ENCODE data around the gene SORCS2.

Gene SORCS2

GRCh38 chr4:7179158-7179557 lies 13.2 kb upstream of the SORCS2 start:
- Histone ChIP-seq H3K36me3 (ENCODE audit: control insufficient read depth in 4 of 4, insufficient read depth in 4 of 4, low read length in 3 of 4) (no peaks in the 10 kb centered on the region), H3K4me1 (ENCODE audit: control extremely low read depth in 1 of 4, control insufficient read depth in 4 of 4, insufficient read depth in 4 of 4, low read length in 3 of 4) (no peaks in the 10 kb centered on the region), H3K4me3 (ENCODE audit: control insufficient read depth in 1 of 7, extremely low read depth in 1 of 7, insufficient read depth in 4 of 7, low read depth in 2 of 7, low read length in 6 of 7) (no peak overlapping the region), H3K9me3 (ENCODE audit: control extremely low read depth in 1 of 5, control insufficient read depth in 4 of 5, insufficient read depth in 2 of 5, low read depth in 1 of 5, low read length in 4 of 5) (peaks cover 0 to 9% (median 7%) of the 10 kb centered on the region in 5 experiments), H3K27ac (ENCODE audit: insufficient read depth in 1 of 2, low read depth in 1 of 2, low read length in 2 of 2, poor library complexity in 1 of 2, severe bottlenecking in 2 of 2) (no peak overlapping the region), H3K27me3 (replicated peaks in 2 of 5; ENCODE audit: control insufficient read depth in 4 of 5, insufficient read depth in 5 of 5, low read length in 4 of 5) (peaks cover 0 to 8% (median 0%) of the 10 kb centered on the region in 5 experiments)
- no peak for DNase-seq
- POLR2A ChIA-PET: no interaction called here
- WGBS (ENCODE audit: insufficient coverage): no CpG with 5 or more reads among the region's 1 CpG
- CTCF ChIA-PET: no interaction called here

DNA sequence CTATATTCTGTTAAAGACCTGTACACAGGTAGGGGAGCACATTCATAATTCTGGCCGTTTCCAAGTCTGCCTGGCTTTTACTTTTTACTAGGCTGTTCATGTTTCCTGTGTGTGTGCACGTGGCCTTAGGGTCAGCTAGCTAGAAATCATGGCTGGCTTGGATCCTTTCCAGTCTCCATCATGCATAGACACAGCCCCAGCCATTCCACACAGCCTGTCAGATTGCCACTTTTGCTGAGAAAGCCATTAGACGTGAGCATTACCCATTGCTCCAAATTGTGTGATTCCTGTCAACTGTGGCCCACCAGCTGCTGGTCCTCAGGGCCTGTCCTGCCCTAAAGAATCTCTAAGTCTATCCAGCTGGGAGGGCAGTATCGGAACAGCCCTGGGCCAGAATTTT lies 11.4 kb upstream of the SORCS2 start:
- Histone ChIP-seq H3K36me3 (ENCODE audit: control insufficient read depth in 4 of 4, insufficient read depth in 4 of 4, low read length in 3 of 4) (no peaks in the 10 kb centered on the region), H3K4me1 (ENCODE audit: control extremely low read depth in 1 of 4, control insufficient read depth in 4 of 4, insufficient read depth in 4 of 4, low read length in 3 of 4) (no peaks in the 10 kb centered on the region), H3K9me3 (ENCODE audit: control extremely low read depth in 1 of 5, control insufficient read depth in 4 of 5, insufficient read depth in 2 of 5, low read depth in 1 of 5, low read length in 4 of 5) (peaks cover 0 to 9% (median 7%) of the 10 kb centered on the region in 5 experiments), H3K27ac (ENCODE audit: insufficient read depth in 1 of 2, low read depth in 1 of 2, low read length in 2 of 2, poor library complexity in 1 of 2, severe bottlenecking in 2 of 2) (no peak overlapping the region), H3K27me3 (replicated peaks in 2 of 5; ENCODE audit: control insufficient read depth in 4 of 5, insufficient read depth in 5 of 5, low read length in 4 of 5) (peaks cover 0 to 11% (median 0%) of the 10 kb centered on the region in 5 experiments), H3K4me3 (ENCODE audit: control insufficient read depth in 1 of 7, extremely low read depth in 1 of 7, insufficient read depth in 4 of 7, low read depth in 2 of 7, low read length in 6 of 7) (no peak overlapping the region)
- DNase-seq: no peak
- CTCF ChIA-PET: interaction anchor here (1.3 to 1.4 kb wide), 2 partner anchors 8 to 11 kb away, joined by 3 read pairs; no protein-coding TSS in a partner anchor
- 82% methylated on average over 4 of the region's 4 CpGs for WGBS (ENCODE audit: insufficient coverage)
- POLR2A ChIA-PET: no interaction called here

DNA sequence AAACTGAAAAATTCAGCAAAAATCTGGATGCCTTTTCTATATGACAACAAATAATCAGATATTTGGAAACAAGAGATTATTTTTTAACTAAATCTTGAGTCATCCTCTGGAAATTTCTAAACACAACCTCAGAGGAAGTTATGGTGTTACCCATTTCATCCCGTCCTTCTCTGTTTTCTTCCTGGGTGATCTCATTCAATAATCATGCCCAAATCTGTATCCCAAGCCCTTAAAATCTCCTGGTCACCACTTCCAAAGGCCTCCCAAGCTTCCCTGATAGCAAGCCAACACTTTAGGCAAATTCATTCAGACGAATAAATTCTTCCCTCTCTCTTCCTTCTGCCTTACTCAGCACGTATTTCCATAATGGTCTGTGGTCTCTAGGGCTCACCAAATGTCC lies 9.7 kb upstream of the SORCS2 start:
- ChIA-PET POLR2A (no interaction called here), CTCF (interaction anchor here (1.3 kb wide), 1 partner anchor 12 kb away, joined by 3 read pairs; no protein-coding TSS in a partner anchor)
- Histone ChIP-seq H3K27me3 (replicated peaks in 2 of 5; ENCODE audit: control insufficient read depth in 4 of 5, insufficient read depth in 5 of 5, low read length in 4 of 5) (peaks cover 0 to 26% (median 9%) of the 10 kb centered on the region in 5 experiments), H3K4me1 (ENCODE audit: control extremely low read depth in 1 of 4, control insufficient read depth in 4 of 4, insufficient read depth in 4 of 4, low read length in 3 of 4) (no peaks in the 10 kb centered on the region), H3K9me3 (ENCODE audit: control extremely low read depth in 1 of 5, control insufficient read depth in 4 of 5, insufficient read depth in 2 of 5, low read depth in 1 of 5, low read length in 4 of 5) (peaks cover 0 to 9% (median 7%) of the 10 kb centered on the region in 5 experiments), H3K27ac (ENCODE audit: insufficient read depth in 1 of 2, low read depth in 1 of 2, low read length in 2 of 2, poor library complexity in 1 of 2, severe bottlenecking in 2 of 2) (no peak overlapping the region), H3K4me3 (ENCODE audit: control insufficient read depth in 1 of 7, extremely low read depth in 1 of 7, insufficient read depth in 4 of 7, low read depth in 2 of 7, low read length in 6 of 7) (no peak overlapping the region), H3K36me3 (ENCODE audit: control insufficient read depth in 4 of 4, insufficient read depth in 4 of 4, low read length in 3 of 4) (no peaks in the 10 kb centered on the region)
- no peak for DNase-seq
- 94% methylated on average over 2 of the region's 3 CpGs for WGBS (ENCODE audit: insufficient coverage)

GRCh38 chr4:7183161-7183560 lies 9.2 kb upstream of the SORCS2 start:
- Histone ChIP-seq H3K4me3 (ENCODE audit: control insufficient read depth in 1 of 7, extremely low read depth in 1 of 7, insufficient read depth in 4 of 7, low read depth in 2 of 7, low read length in 6 of 7) (no peak overlapping the region), H3K36me3 (ENCODE audit: control insufficient read depth in 4 of 4, insufficient read depth in 4 of 4, low read length in 3 of 4) (no peaks in the 10 kb centered on the region), H3K4me1 (ENCODE audit: control extremely low read depth in 1 of 4, control insufficient read depth in 4 of 4, insufficient read depth in 4 of 4, low read length in 3 of 4) (no peaks in the 10 kb centered on the region), H3K27me3 (replicated peaks in 2 of 5; ENCODE audit: control insufficient read depth in 4 of 5, insufficient read depth in 5 of 5, low read length in 4 of 5) (peaks cover 0 to 32% (median 10%) of the 10 kb centered on the region in 5 experiments), H3K9me3 (ENCODE audit: control extremely low read depth in 1 of 5, control insufficient read depth in 4 of 5, insufficient read depth in 2 of 5, low read depth in 1 of 5, low read length in 4 of 5) (peaks cover 0 to 9% (median 7%) of the 10 kb centered on the region in 5 experiments), H3K27ac (ENCODE audit: insufficient read depth in 1 of 2, low read depth in 1 of 2, low read length in 2 of 2, poor library complexity in 1 of 2, severe bottlenecking in 2 of 2) (no peak overlapping the region)
- 62% methylated on average over 4 of the region's 4 CpGs for WGBS (ENCODE audit: insufficient coverage)
- no peak for DNase-seq
- ChIA-PET CTCF (interaction anchor here (1.3 kb wide), 1 partner anchor 11 kb away, joined by 3 read pairs; no protein-coding TSS in a partner anchor), POLR2A (no interaction called here)

GRCh38 chr4:7183780-7184460 lies 8.4 kb upstream of the SORCS2 start:
- Histone ChIP-seq H3K4me1 (ENCODE audit: control extremely low read depth in 1 of 4, control insufficient read depth in 4 of 4, insufficient read depth in 4 of 4, low read length in 3 of 4) (no peaks in the 10 kb centered on the region), H3K36me3 (ENCODE audit: control insufficient read depth in 4 of 4, insufficient read depth in 4 of 4, low read length in 3 of 4) (no peaks in the 10 kb centered on the region), H3K9me3 (ENCODE audit: control extremely low read depth in 1 of 5, control insufficient read depth in 4 of 5, insufficient read depth in 2 of 5, low read depth in 1 of 5, low read length in 4 of 5) (peaks cover 0 to 8% (median 7%) of the 10 kb centered on the region in 5 experiments), H3K4me3 (ENCODE audit: control insufficient read depth in 1 of 7, extremely low read depth in 1 of 7, insufficient read depth in 4 of 7, low read depth in 2 of 7, low read length in 6 of 7) (no peak overlapping the region), H3K27me3 (replicated peaks in 2 of 5; ENCODE audit: control insufficient read depth in 4 of 5, insufficient read depth in 5 of 5, low read length in 4 of 5) (peaks cover 0 to 39% (median 12%) of the 10 kb centered on the region in 5 experiments), H3K27ac (ENCODE audit: insufficient read depth in 1 of 2, low read depth in 1 of 2, low read length in 2 of 2, poor library complexity in 1 of 2, severe bottlenecking in 2 of 2) (no peak overlapping the region)
- DNase-seq: no peak
- ChIA-PET POLR2A (no interaction called here), CTCF (interaction anchor here (1.3 kb wide), 1 partner anchor 10 kb away, joined by 3 read pairs; no protein-coding TSS in a partner anchor)
- 97% methylated on average over 4 of the region's 7 CpGs for WGBS (ENCODE audit: insufficient coverage)

DNA sequence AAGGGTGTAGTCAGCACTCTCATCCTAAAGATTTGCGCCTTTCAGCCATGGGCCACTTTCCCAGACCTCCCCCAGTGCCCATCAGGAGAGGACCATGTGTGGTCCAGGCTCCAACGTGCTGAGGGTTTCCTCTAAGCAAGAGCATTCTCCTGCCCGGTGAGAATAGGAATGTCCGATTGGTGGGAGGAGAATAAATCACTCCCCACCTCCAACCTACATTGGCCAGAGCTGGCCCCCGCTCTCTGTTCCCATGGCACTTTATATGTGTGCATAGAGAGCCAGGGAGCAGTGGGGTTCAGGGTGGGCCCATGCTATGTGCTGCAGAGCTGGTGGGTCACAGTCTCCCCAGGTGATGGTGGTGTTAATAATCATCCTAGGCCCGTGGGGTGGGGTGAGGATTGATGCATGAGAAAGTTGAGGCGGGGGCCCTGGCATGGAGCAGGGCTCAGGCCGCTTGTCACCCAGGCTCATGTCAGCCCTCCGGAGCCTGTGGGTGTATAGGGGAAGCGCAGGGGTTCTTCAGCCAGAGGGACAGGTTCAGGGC lies 6.8 kb upstream of the SORCS2 start:
- 96% methylated on average over 4 of the region's 10 CpGs for WGBS (ENCODE audit: insufficient coverage)
- POLR2A ChIA-PET: no interaction called here
- CTCF ChIA-PET: interaction anchor here (0.7 to 1.1 kb wide), 3 partner anchors 15 to 89 kb away, joined by 3 read pairs; no protein-coding TSS in a partner anchor
- H3K4me1 ChIP-seq (ENCODE audit: control extremely low read depth in 1 of 4, control insufficient read depth in 4 of 4, insufficient read depth in 4 of 4, low read length in 3 of 4): no peaks in the 10 kb centered on the region
- H3K27ac ChIP-seq (ENCODE audit: insufficient read depth in 1 of 2, low read depth in 1 of 2, low read length in 2 of 2, poor library complexity in 1 of 2, severe bottlenecking in 2 of 2): no peak overlapping the region
- no peak for DNase-seq
- H3K9me3 ChIP-seq (ENCODE audit: control extremely low read depth in 1 of 5, control insufficient read depth in 4 of 5, insufficient read depth in 2 of 5, low read depth in 1 of 5, low read length in 4 of 5): peaks cover 0 to 5% (median 0%) of the 10 kb centered on the region in 5 experiments
- H3K27me3 ChIP-seq (replicated peaks in 2 of 5; ENCODE audit: control insufficient read depth in 4 of 5, insufficient read depth in 5 of 5, low read length in 4 of 5): peaks cover 0 to 56% (median 16%) of the 10 kb centered on the region in 5 experiments
- H3K36me3 ChIP-seq (ENCODE audit: control insufficient read depth in 4 of 4, insufficient read depth in 4 of 4, low read length in 3 of 4): no peaks in the 10 kb centered on the region
- no peak overlapping the region for H3K4me3 ChIP-seq (ENCODE audit: control insufficient read depth in 1 of 7, extremely low read depth in 1 of 7, insufficient read depth in 4 of 7, low read depth in 2 of 7, low read length in 6 of 7)

DNA sequence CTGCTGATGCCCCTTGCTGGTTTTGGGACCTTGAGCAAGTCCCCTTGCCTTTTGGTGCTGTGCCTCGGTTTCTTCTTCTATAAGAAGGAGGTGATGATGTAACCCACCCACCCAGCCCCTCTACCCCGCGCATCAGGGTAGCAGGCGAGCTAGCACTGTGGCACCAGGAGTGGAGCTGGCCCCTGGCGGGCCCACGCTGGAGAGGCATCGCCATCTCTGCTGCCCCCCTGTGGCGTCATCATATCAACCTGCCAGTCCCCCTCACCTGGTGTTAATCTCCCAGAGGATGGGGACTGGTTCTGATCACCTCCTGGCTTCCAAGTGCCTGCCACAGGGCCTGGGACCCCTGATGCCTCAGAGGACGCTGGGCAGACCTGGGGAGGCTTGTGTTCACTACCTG lies 6.3 kb upstream of the SORCS2 start:
- Histone ChIP-seq H3K9me3 (ENCODE audit: control extremely low read depth in 1 of 5, control insufficient read depth in 4 of 5, insufficient read depth in 2 of 5, low read depth in 1 of 5, low read length in 4 of 5) (peaks cover 0 to 5% (median 0%) of the 10 kb centered on the region in 5 experiments), H3K27me3 (replicated peaks in 2 of 5; ENCODE audit: control insufficient read depth in 4 of 5, insufficient read depth in 5 of 5, low read length in 4 of 5) (peaks cover 0 to 60% (median 17%) of the 10 kb centered on the region in 5 experiments), H3K27ac (ENCODE audit: insufficient read depth in 1 of 2, low read depth in 1 of 2, low read length in 2 of 2, poor library complexity in 1 of 2, severe bottlenecking in 2 of 2) (no peak overlapping the region), H3K4me1 (ENCODE audit: control extremely low read depth in 1 of 4, control insufficient read depth in 4 of 4, insufficient read depth in 4 of 4, low read length in 3 of 4) (no peaks in the 10 kb centered on the region), H3K36me3 (ENCODE audit: control insufficient read depth in 4 of 4, insufficient read depth in 4 of 4, low read length in 3 of 4) (no peaks in the 10 kb centered on the region), H3K4me3 (ENCODE audit: control insufficient read depth in 1 of 7, extremely low read depth in 1 of 7, insufficient read depth in 4 of 7, low read depth in 2 of 7, low read length in 6 of 7) (no peak overlapping the region)
- ChIA-PET CTCF (interaction anchor here (0.7 to 1.1 kb wide), 2 partner anchors 16 to 89 kb away, joined by 3 read pairs; no protein-coding TSS in a partner anchor), POLR2A (no interaction called here)
- no peak for DNase-seq
- WGBS (ENCODE audit: insufficient coverage): 56% methylated on average over 7 of the region's 9 CpGs

Data from common myeloid progenitor, CD34-positive (primary cell).